Panc1 (cell line): Measurements from ENCODE around the gene JMJD1C. TPM values are rescaled to one million over a fixed set of nuclear protein-coding genes. Genes with fewer than 3 reads are reported as not detected.
A peak's percentile ranks its signal among the peaks of the same experiment; 100 is the strongest.

Experiments
- ATAC-seq: fragments of 200-7000 bp; cut with Tn5 transposase; 2 replicates; pipeline ENCODE4 v1.9.1; 2020; ENCODE audit warnings: mild to moderate bottlenecking, moderate library complexity
- BruUV-seq: library from RNA; stranded (reverse); fragments of 400-500 nt; replicated peaks from 2 replicates; lab custom pipeline; 2021; lab: Mats Ljungman, UMichigan
- CTCF ChIA-PET: fragments of 300-600 bp; sonication (Branson Sonifier 250); formaldehyde crosslinking; loops from one replicate; lab custom pipeline; 2022; ENCODE audit warnings: antibody characterized with exemption; lab: Charles Lee
- POLR2A ChIA-PET: fragments of 300-600 bp; sonication (Branson Sonifier 250); formaldehyde crosslinking; loops from one replicate; lab custom pipeline; 2022; ENCODE audit warnings: antibody characterized with exemption; lab: Charles Lee
- DNase-seq: peaks from one replicate; pipeline ENCODE4 v3.0.0-alpha.2; 2010; ENCODE audit warnings: low read depth, low spot score
- H3K27ac ChIP-seq: 2 replicates; pipeline ENCODE4 v1.5.1; 2011; ENCODE audit warnings: mild to moderate bottlenecking, low read length, inconsistent platforms
- H3K27me3 ChIP-seq: fragments of 200-500 bp; sonication (Bioruptor generic); 2 replicates; pipeline ENCODE4 v1.6.0; 2014; ENCODE audit warnings: low read length, inconsistent platforms; ENCODE audit not compliant: control insufficient read depth, insufficient read depth
- H3K36me3 ChIP-seq: fragments of 200-500 bp; sonication (Bioruptor generic); 2 replicates; pipeline ENCODE4 v1.5.1; 2014; ENCODE audit warnings: inconsistent platforms, mild to moderate bottlenecking, low read length, moderate library complexity; ENCODE audit not compliant: control insufficient read depth, insufficient read depth
- H3K4me1 ChIP-seq: 2 replicates; pipeline ENCODE4 v1.5.1; 2011; ENCODE audit warnings: inconsistent platforms, mild to moderate bottlenecking, low read length, moderate library complexity; ENCODE audit not compliant: control insufficient read depth, insufficient read depth
- H3K4me3 ChIP-seq, 2 experiments: 2 replicates each; pipeline ENCODE4 v1.5.1; 2011 to 2012; ENCODE audit warnings: low read depth in 2 of 2, low read length in 2 of 2, mild to moderate bottlenecking in 2 of 2, inconsistent platforms in 1 of 2, moderate library complexity in 1 of 2
- H3K9me3 ChIP-seq: fragments of 200-500 bp; sonication (Bioruptor generic); 2 replicates; pipeline ENCODE4 v1.5.1; 2014; ENCODE audit warnings: low read depth, mild to moderate bottlenecking, inconsistent platforms, low read length, moderate library complexity; ENCODE audit not compliant: control insufficient read depth, insufficient read depth
- CTCF ChIP-seq: fragments of 450-650 bp; IDR thresholded peaks from 2 replicates; pipeline ENCODE4 v1.5.1; 2017; ENCODE audit warnings: mild to moderate bottlenecking
- POLR2AphosphoS5 ChIP-seq: IDR thresholded peaks from 2 replicates; pipeline ENCODE4 v1.6.1; 2012; ENCODE audit warnings: mild to moderate bottlenecking, low read depth, low read length, moderate library complexity
- REST ChIP-seq, 2 experiments: IDR thresholded peaks; 2 replicates each; pipeline ENCODE4 v1.6.1; 2011 to 2012; ENCODE audit warnings: low read depth in 2 of 2, control low read depth in 1 of 2, low read length in 1 of 2, mild to moderate bottlenecking in 1 of 2, moderate library complexity in 1 of 2; ENCODE audit not compliant: insufficient read depth in 1 of 2
- SIN3A ChIP-seq: IDR thresholded peaks from 2 replicates; pipeline ENCODE4 v1.6.1; 2012; ENCODE audit warnings: low read depth, mild to moderate bottlenecking, low read length, moderate library complexity, borderline replicate concordance; ENCODE audit not compliant: insufficient read depth
- TCF7L2 ChIP-seq: IDR thresholded peaks from 2 replicates; pipeline ENCODE4 v1.6.1; 2011; ENCODE audit warnings: mild to moderate bottlenecking, low read depth, low read length, inconsistent platforms
- in situ Hi-C: cut with HindIII; loops from 2 replicates; pipeline ENCODE4 v1.10.0; 2016; ENCODE audit warnings: low sequenced_read_pairs, low pct_unique_long_range_greater_than_20kb
- intact Hi-C: fragments of 100-400 bp; cut with micrococcal nuclease; formaldehyde crosslinking; loops from one replicate; pipeline ENCODE4 v1.10.0; 2022; ENCODE audit not compliant: unreplicated experiment
- total RNA-seq: library from RNA; stranded (reverse); gene quantifications from one replicate; pipeline ENCODE4 v1.2.1, GENCODE V29; 2021; ENCODE audit not compliant: unreplicated experiment

The JMJD1C gene
- total RNA-seq, 1 experiment from 2014 or later, result 88.3 TPM

DNA sequence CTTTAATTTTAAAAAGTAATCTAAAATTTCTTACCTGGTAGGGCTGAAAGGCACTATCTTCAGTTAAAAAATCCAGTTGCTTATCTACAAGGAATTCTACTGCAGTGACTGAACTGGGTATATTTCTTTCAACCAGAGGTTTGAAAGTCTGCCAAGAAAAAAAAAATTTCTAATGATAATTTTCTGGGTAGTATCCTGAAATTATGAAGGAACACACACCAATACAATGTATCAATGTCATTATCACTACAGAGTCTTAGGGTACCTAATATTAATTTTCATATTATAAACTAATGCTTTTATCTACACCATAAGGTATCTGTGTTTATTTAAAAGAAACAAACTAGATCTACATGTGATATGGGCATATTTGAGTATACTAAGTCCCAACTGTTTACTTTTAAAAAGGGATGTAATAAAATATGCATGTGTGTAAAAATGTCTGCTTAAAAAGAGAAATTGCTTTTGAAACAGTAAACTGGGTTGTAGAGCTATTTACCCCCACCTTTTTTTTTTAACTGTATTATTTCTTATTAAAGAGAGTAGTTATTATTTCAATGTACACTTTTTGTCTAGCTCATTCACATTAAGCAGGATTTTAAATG lies 201.1 kb downstream of the JMJD1C start:
- intact Hi-C loops (loop anchor here (5.0 to 10.0 kb wide), 2 partner anchors 47 to 200 kb away; partner anchors contain the start of gene JMJD1C), in situ Hi-C loops (no loop called here)
- POLR2A ChIA-PET, result interaction anchor here (0.5 to 0.7 kb wide), 3 partner anchors 194 to 450 kb away, joined by 3 to 4 read pairs (median 3); no protein-coding TSS in a partner anchor
- Histone ChIP-seq H3K36me3 (no peaks in the 10 kb centered on the region), H3K4me3 (peak overlapping the region; percentile 77 to 91), H3K27me3 (no peaks in the 10 kb centered on the region), H3K4me1 (peaks cover 29% of the 10 kb centered on the region), H3K27ac (peak overlapping the region; percentile 95), H3K9me3 (no peaks in the 10 kb centered on the region)
- ATAC-seq, result no peak
- CTCF ChIA-PET, result no interaction called here
- DNase-seq, result no peak
- no peak for TF ChIP-seq CTCF
- no peak for TF ChIP-seq REST (IDR thresholded peaks at IDR 0.05; ENCODE audit: insufficient read depth in 1 of 2, low read depth in 2 of 2, low read length in 1 of 2)
- TF ChIP-seq TCF7L2, result no peak
- TF ChIP-seq POLR2AphosphoS5, result no peak
- no peak for TF ChIP-seq SIN3A
- no TSS peak for BruUV-seq

- in situ Hi-C loops (no loop called here), intact Hi-C loops (loop anchor here (10.0 kb wide), 1 partner anchor 202 kb away; the partner anchor contains the start of gene JMJD1C)
- Histone ChIP-seq H3K27ac (peak overlapping the region; percentile 51), H3K36me3 (no peaks in the 10 kb centered on the region), H3K27me3 (no peaks in the 10 kb centered on the region), H3K4me1 (peaks cover 31% of the 10 kb centered on the region), H3K9me3 (no peaks in the 10 kb centered on the region), H3K4me3 (no peak overlapping the region)
- CTCF ChIA-PET, result no interaction called here
- POLR2A ChIA-PET, result interaction anchor here (1.0 to 1.2 kb wide), 2 partner anchors 8 to 14 kb away, joined by 4 to 8 read pairs; no protein-coding TSS in a partner anchor
- TF ChIP-seq SIN3A (no peak), CTCF (no peak), POLR2AphosphoS5 (no peak), TCF7L2 (no peak), REST (IDR thresholded peaks at IDR 0.05; ENCODE audit: insufficient read depth in 1 of 2, low read depth in 2 of 2, low read length in 1 of 2) (no peak)
- ATAC-seq (no peak), DNase-seq (no peak)
- no TSS peak for BruUV-seq
Measured at GRCh38 chr10:63262430-63263073, 203.2 kb downstream of the JMJD1C start.
